ENCODE results near the gene HYAL2. TPM values are rescaled to one million over a fixed set of nuclear protein-coding genes. Genes with fewer than 3 reads are reported as not detected.
A peak's percentile ranks its signal among the peaks of the same experiment; 100 is the strongest.

The HYAL2 gene
- total and polyA plus RNA-seq, 7 donors, result 8.6 to 62.6 (median 42.4) TPM

- peak within 1 kb of the TSS; percentile 34 to 62 (median 54) for H3K4me3 ChIP-seq
- TF ChIP-seq POLR2A (IDR thresholded peaks at IDR 0.05), result peak; percentile 18 to 43
- TF ChIP-seq CTCF (IDR thresholded peaks at IDR 0.05), result no peak
- TF ChIP-seq EP300 (IDR thresholded peaks at IDR 0.05), result no peak
- peak; percentile 40 to 71 (median 64) for TF ChIP-seq POLR2AphosphoS5 (IDR thresholded peaks at IDR 0.05)
- peak; percentile 92 for DNase-seq
- intact Hi-C loops (cut with DNase I), result no loop called here
- no peaks in the 10 kb centered on the region for H3K27me3 ChIP-seq
- H3K36me3 ChIP-seq, result no peaks in the 10 kb centered on the region
- H3K4me1 ChIP-seq, result peaks cover 0 to 61% (median 59%) of the 10 kb centered on the region in 4 donors
- no peaks in the 10 kb centered on the region for H3K9me3 ChIP-seq
- peak within 1 kb of the TSS; percentile 93 to 100 (median 98) for H3K27ac ChIP-seq
- 4 to 10% methylated on average over 85 of the region's 85 CpGs for WGBS, 2 donors
Observed at GRCh38 chr3:50340448-50341329, 18.1 kb upstream of the HYAL2 start, which contains the start of gene RASSF1. Gene RASSF1, minus strand, starts transcription at chr3:50340836. Its CDS starts 31 bp downstream, at chr3:50340805.

- H3K27me3 ChIP-seq, result no peaks in the 10 kb centered on the region
- TF ChIP-seq POLR2A (IDR thresholded peaks at IDR 0.05), result no peak
- no peak for TF ChIP-seq POLR2AphosphoS5 (IDR thresholded peaks at IDR 0.05)
- TF ChIP-seq EP300 (IDR thresholded peaks at IDR 0.05), result no peak
- TF ChIP-seq CTCF (IDR thresholded peaks at IDR 0.05), result no peak
- H3K4me1 ChIP-seq, result peaks cover 0 to 61% (median 59%) of the 10 kb centered on the region in 4 donors
- 23 to 55% methylated on average over 9 of the region's 9 CpGs for WGBS, 2 donors
- no peaks in the 10 kb centered on the region for H3K36me3 ChIP-seq
- intact Hi-C loops (cut with DNase I), result no loop called here
- peak overlapping the region; percentile 34 to 62 (median 54) for H3K4me3 ChIP-seq
- peak overlapping the region; percentile 93 to 100 (median 98) for H3K27ac ChIP-seq
- no peaks in the 10 kb centered on the region for H3K9me3 ChIP-seq
- DNase-seq, result no peak
Observed at GRCh38 chr3:50340147-50340447, 17.6 kb upstream of the HYAL2 start.

- intact Hi-C loops (cut with DNase I), result no loop called here
- no peaks in the 10 kb centered on the region for H3K36me3 ChIP-seq
- H3K9me3 ChIP-seq, result no peaks in the 10 kb centered on the region
- H3K4me1 ChIP-seq, result peaks cover 0 to 63% (median 61%) of the 10 kb centered on the region in 4 donors
- TF ChIP-seq CTCF (IDR thresholded peaks at IDR 0.05), result no peak
- no peak for TF ChIP-seq POLR2AphosphoS5 (IDR thresholded peaks at IDR 0.05)
- no peak for TF ChIP-seq POLR2A (IDR thresholded peaks at IDR 0.05)
- TF ChIP-seq EP300 (IDR thresholded peaks at IDR 0.05), result no peak
- no peaks in the 10 kb centered on the region for H3K27me3 ChIP-seq
- peak overlapping the region; percentile 93 to 100 (median 98) for H3K27ac ChIP-seq
- DNase-seq, result no peak
- 67 to 82% methylated on average over 14 of the region's 14 CpGs for WGBS, 2 donors
- H3K4me3 ChIP-seq, result peak overlapping the region; percentile 34 to 62 (median 54)
Observed at GRCh38 chr3:50339485-50340146, 17.1 kb upstream of the HYAL2 start.

- Histone ChIP-seq H3K27me3 (no peaks in the 10 kb centered on the region), H3K4me1 (peaks cover 0 to 70% (median 67%) of the 10 kb centered on the region in 4 donors), H3K36me3 (no peaks in the 10 kb centered on the region), H3K27ac (peak overlapping the region; percentile 93 to 100 (median 98)), H3K9me3 (no peaks in the 10 kb centered on the region), H3K4me3 (peak overlapping the region in 1 of 4 donors; percentile 83)
- no peak for TF ChIP-seq CTCF (IDR thresholded peaks at IDR 0.05)
- no peak for TF ChIP-seq POLR2A (IDR thresholded peaks at IDR 0.05)
- no peak for TF ChIP-seq POLR2AphosphoS5 (IDR thresholded peaks at IDR 0.05)
- TF ChIP-seq EP300 (IDR thresholded peaks at IDR 0.05), result no peak
- intact Hi-C loops (cut with DNase I), result no loop called here
- DNase-seq, result no peak
- WGBS, 2 donors, result 54 to 76% methylated on average over 5 of the region's 5 CpGs
Observed at GRCh38 chr3:50338965-50339364, 16.4 kb upstream of the HYAL2 start.

Measured in sigmoid colon (tissue), 7 donors.